HG03066 (cell line): ENCODE data around the gene NOP9.
A peak's percentile ranks its signal among the peaks of the same experiment; 100 is the strongest.

ENCODE experiments used
- ATAC-seq: cut with Tn5 transposase; IDR thresholded peaks from one replicate; pipeline ENCODE4 v1.9.1; 2021; ENCODE audit warnings: low read depth; ENCODE audit not compliant: unreplicated experiment

Gene NOP9

GRCh38 chr14:24307575-24308341 lies 8.1 kb downstream of the NOP9 start, which contains the start of gene CIDEB:
Gene CIDEB (minus strand): TSS chr14:24307977. CDS start chr14:24307858, 119 bp downstream.
- ATAC-seq = no peak

- ATAC-seq = no peak
Measured at GRCh38 chr14:24308342-24309124, 8.9 kb downstream of the NOP9 start.

- ATAC-seq = no peak
Measured at GRCh38 chr14:24309538-24310264, 10.1 kb downstream of the NOP9 start, which contains the start of gene LTB4R2. Gene LTB4R2 (plus strand): TSS chr14:24310140. CDS start chr14:24310665, 525 bp downstream.

GRCh38 chr14:24310265-24310645 lies 10.6 kb downstream of the NOP9 start:
- ATAC-seq = no peak

GRCh38 chr14:24310646-24311604 lies 11.3 kb downstream of the NOP9 start, which contains the start of gene LTB4R:
Gene LTB4R (plus strand): TSS chr14:24311502. CDS start chr14:24315652, 4,150 bp downstream.
- ATAC-seq = peak; percentile 66

- ATAC-seq = no peak
Measured at GRCh38 chr14:24311837-24312615, 12.4 kb downstream of the NOP9 start.

GRCh38 chr14:24312736-24313507 lies 13.3 kb downstream of the NOP9 start:
- ATAC-seq = no peak

GRCh38 chr14:24313913-24314312 lies 14.3 kb downstream of the NOP9 start:
- ATAC-seq = no peak

- no peak for ATAC-seq
Measured at GRCh38 chr14:24314377-24315193, 14.9 kb downstream of the NOP9 start.

- ATAC-seq = no peak
Measured at GRCh38 chr14:24315243-24315806, 15.7 kb downstream of the NOP9 start.

GRCh38 chr14:24315807-24316596 lies 16.4 kb downstream of the NOP9 start:
- ATAC-seq = no peak

GRCh38 chr14:24316597-24316950 lies 16.9 kb downstream of the NOP9 start:
- ATAC-seq = no peak

GRCh38 chr14:24317141-24317928 lies 17.7 kb downstream of the NOP9 start:
- ATAC-seq = no peak

GRCh38 chr14:24321212-24321975 lies 21.7 kb downstream of the NOP9 start:
- ATAC-seq = no peak

GRCh38 chr14:24322672-24323071 lies 23.0 kb downstream of the NOP9 start:
- no peak for ATAC-seq
